GM19397 (cell line): ENCODE results near the gene P4HB.

Experiments
- ATAC-seq: cut with Tn5 transposase; IDR thresholded peaks from one replicate; pipeline ENCODE4 v1.9.1; 2021; ENCODE audit warnings: mild to moderate bottlenecking, moderate library complexity; ENCODE audit not compliant: unreplicated experiment

Gene P4HB

DNA sequence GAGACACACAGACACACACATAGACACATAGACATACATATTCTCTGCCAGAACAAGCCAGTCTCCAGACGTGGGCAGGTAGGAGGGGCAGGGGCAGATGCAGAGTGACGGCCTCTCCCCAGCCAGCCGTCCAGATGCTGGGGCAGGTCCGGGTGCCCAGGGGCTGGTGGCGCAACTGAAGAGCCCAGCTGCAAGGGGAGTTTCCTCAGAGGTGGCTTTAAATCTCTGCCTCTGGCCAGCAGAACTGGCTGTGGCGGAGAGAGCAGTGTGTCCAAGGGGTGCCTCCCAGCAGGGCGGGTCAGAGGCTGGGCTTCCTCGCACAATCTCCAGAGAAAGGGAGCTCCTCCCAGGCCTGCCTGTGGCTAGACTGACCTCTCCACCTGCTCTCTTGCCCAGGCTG is 65.8 kb downstream of the P4HB start:
- ATAC-seq: no peak

DNA sequence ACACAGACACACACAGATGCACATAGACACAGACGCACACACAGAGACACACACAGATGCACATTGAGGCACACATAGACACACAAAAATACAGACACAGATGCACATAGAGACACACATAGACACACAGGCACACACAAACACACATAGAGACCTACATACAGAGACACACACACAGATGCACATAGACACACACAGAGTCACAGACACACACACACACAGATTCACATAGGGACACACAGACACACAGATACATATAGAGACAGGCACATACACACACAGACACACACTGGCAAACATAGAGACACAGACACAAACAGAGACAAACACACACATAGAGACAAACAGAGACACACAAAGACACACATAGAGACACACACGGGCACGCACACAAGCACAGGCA is 66.3 kb downstream of the P4HB start:
- ATAC-seq: no peak
